ENCODE measurements around the gene SYT11.

SYT11 gene

GRCh38 chr1:155934097-155934935 is 74.9 kb downstream of the SYT11 start, which contains the start of gene KHDC4:
KHDC4 (minus strand) TSS chr1:155934413; CDS start chr1:155934373, 40 bp downstream.
- Histone ChIP-seq H3K4me3 (ENCODE audit: low read length) (peak within 1 kb of the TSS; percentile 77), H3K9me3 (ENCODE audit: control insufficient read depth, low read length) (no peaks in the 10 kb centered on the region), H3K36me3 (ENCODE audit: control insufficient read depth, insufficient read depth, low read length) (no peaks in the 10 kb centered on the region), H3K27me3 (ENCODE audit: control insufficient read depth, insufficient read depth, low read length) (no peaks in the 10 kb centered on the region), H3K4me1 (ENCODE audit: control insufficient read depth, insufficient read depth, low read length) (peaks cover 29% of the 10 kb centered on the region), H3K9ac (ENCODE audit: low read length) (peak within 1 kb of the TSS; percentile 98)

Measured in mucosa of stomach (tissue), 1 donor.